22Rv1 (cell line): Measurements from ENCODE around the gene DSCAML1.

Experiments
- ZFX ChIP-seq: fragments of 450-650 bp; IDR thresholded peaks from 2 replicates; pipeline ENCODE4 v1.6.1; 2017; ENCODE audit warnings: antibody characterized with exemption, borderline replicate concordance
- TF ChIP-seq, protein P1 (sequence below): fragments of 450-650 bp; IDR thresholded peaks from 2 replicates; pipeline ENCODE4 v1.5.1; 2017; ENCODE audit warnings: mild to moderate bottlenecking

DNA sequence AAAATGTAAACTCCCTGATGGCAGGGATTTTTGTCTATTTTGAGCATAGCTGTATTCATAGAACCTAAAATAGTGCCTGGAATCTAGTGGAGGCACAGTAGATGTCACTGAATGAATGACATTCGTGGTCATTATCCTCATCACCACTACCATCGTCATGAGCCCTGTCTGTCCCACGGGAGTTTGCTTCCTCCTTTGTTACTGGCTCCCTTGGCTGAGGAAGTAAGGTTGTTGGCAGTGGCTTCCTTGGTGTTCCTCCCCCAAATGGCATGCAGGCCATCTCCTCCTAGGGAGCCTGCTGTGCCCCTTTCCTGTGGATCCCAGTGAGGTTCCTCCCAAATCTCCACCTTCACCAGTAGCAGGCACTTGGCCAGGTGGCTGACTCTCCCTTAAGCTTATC is 286.4 kb downstream of the DSCAML1 start:
- TF ChIP-seq, protein P1, sequence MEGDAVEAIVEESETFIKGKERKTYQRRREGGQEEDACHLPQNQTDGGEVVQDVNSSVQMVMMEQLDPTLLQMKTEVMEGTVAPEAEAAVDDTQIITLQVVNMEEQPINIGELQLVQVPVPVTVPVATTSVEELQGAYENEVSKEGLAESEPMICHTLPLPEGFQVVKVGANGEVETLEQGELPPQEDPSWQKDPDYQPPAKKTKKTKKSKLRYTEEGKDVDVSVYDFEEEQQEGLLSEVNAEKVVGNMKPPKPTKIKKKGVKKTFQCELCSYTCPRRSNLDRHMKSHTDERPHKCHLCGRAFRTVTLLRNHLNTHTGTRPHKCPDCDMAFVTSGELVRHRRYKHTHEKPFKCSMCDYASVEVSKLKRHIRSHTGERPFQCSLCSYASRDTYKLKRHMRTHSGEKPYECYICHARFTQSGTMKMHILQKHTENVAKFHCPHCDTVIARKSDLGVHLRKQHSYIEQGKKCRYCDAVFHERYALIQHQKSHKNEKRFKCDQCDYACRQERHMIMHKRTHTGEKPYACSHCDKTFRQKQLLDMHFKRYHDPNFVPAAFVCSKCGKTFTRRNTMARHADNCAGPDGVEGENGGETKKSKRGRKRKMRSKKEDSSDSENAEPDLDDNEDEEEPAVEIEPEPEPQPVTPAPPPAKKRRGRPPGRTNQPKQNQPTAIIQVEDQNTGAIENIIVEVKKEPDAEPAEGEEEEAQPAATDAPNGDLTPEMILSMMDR, result no peak
- TF ChIP-seq ZFX, result no peak
